IPS-20b (cell line): ENCODE data around the gene IL32.
"Not testable (repeated sequence)": the region's sequence is repeated elsewhere in the genome, so short reads cannot be mapped to it uniquely, and the experiment has no call there.

Experiments
- H3K27ac ChIP-seq: one replicate; pipeline ENCODE4 v1.5.1; 2013; ENCODE audit warnings: low read length
- H3K27me3 ChIP-seq: 2 replicates; pipeline ENCODE4 v1.6.1; 2013; ENCODE audit warnings: mild to moderate bottlenecking, low read length, inconsistent platforms; ENCODE audit not compliant: insufficient read depth
- H3K36me3 ChIP-seq: 2 replicates; pipeline ENCODE4 v1.6.1; 2013; ENCODE audit warnings: low read depth, mild to moderate bottlenecking, inconsistent platforms, low read length, moderate library complexity; ENCODE audit not compliant: insufficient read depth
- H3K4me1 ChIP-seq: 2 replicates; pipeline ENCODE4 v1.6.1; 2013; ENCODE audit warnings: mild to moderate bottlenecking, control low read depth, inconsistent platforms, low read length, moderate library complexity; ENCODE audit not compliant: insufficient read depth
- H3K4me3 ChIP-seq: 2 replicates; pipeline ENCODE4 v1.5.1; 2013; ENCODE audit warnings: mild to moderate bottlenecking, low read length, inconsistent platforms
- H3K9ac ChIP-seq: 2 replicates; pipeline ENCODE4 v1.6.1; 2013; ENCODE audit warnings: low read depth, mild to moderate bottlenecking, inconsistent platforms, low read length, moderate library complexity
- H3K9me3 ChIP-seq: 2 replicates; pipeline ENCODE4 v1.6.1; 2013; ENCODE audit warnings: mild to moderate bottlenecking, low read depth, low read length, inconsistent platforms; ENCODE audit not compliant: insufficient read depth

The IL32 gene

GRCh38 chr16:3055734-3056115, 9.7 kb upstream of the IL32 start:
- H3K9ac ChIP-seq, H3K4me3 ChIP-seq, H3K4me1 ChIP-seq, H3K36me3 ChIP-seq, H3K9me3 ChIP-seq, H3K27ac ChIP-seq: not testable (repeated sequence)
- H3K27me3 ChIP-seq = peaks cover 36% of the 10 kb centered on the region

GRCh38 chr16:3056336-3057180, 8.9 kb upstream of the IL32 start:
- H3K27me3 ChIP-seq = peaks cover 28% of the 10 kb centered on the region
- H3K4me3 ChIP-seq = no peak overlapping the region
- no peaks in the 10 kb centered on the region for H3K9me3 ChIP-seq
- H3K4me1 ChIP-seq = no peaks in the 10 kb centered on the region
- no peaks in the 10 kb centered on the region for H3K36me3 ChIP-seq
- no peak overlapping the region for H3K27ac ChIP-seq
- no peak overlapping the region for H3K9ac ChIP-seq

DNA sequence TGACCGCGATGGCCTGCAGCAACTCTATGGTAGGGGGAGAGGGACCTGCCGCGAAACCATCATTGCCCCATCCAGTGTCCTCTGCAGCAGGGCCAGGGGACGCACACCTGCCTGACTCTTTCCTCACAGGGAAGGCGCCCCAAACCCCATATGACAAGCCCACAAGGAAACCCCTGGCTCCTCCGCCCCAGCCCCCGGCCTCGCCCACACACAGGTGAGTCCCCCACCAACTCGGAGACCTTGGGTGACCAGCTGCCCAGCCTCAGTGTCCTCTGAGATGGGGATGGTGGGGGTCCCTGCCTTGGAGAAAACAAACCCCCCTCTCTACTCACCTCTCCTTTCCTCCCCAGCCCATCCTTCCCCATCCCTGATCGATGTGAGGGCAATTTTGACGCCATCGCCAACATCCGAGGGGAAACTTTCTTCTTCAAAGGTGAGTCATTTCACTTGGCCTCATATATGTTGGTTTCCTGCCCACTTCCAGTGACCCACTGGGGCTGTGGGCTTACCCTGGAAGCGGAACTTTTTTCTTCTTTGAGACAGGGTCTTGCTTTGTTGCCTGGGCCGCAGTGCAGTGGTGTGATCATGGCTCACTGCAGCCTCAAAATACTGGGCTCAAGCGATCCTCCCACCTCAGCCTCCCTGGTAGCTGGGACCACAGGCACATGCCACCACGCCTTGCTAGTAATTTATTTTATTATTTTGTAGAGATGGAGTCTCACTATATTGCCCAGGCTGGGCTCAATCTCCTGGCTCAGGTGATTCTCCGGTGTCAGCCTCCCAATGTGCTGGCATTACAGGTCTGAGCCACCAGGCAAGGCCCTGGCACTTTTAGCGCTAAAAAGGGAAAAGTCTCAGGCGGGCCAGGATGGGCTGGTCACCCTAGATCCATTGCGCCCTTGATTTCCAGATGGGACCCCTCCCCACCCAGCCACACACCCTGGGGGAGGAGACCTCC, 8.0 kb upstream of the IL32 start:
- Histone ChIP-seq H3K9ac (no peak overlapping the region), H3K4me3 (peak overlapping the region; percentile 66; the same call in 1 of the 2 replicates), H3K9me3 (no peaks in the 10 kb centered on the region), H3K36me3 (no peaks in the 10 kb centered on the region), H3K27me3 (peaks cover 27% of the 10 kb centered on the region), H3K4me1 (no peaks in the 10 kb centered on the region), H3K27ac (no peak overlapping the region)

- H3K4me1 ChIP-seq = no peaks in the 10 kb centered on the region
- H3K27me3 ChIP-seq = peaks cover 27% of the 10 kb centered on the region
- H3K9me3 ChIP-seq = no peaks in the 10 kb centered on the region
- H3K4me3 ChIP-seq = peak overlapping the region; percentile 66; the same call in 1 of the 2 replicates
- no peaks in the 10 kb centered on the region for H3K36me3 ChIP-seq
- H3K9ac ChIP-seq = peak overlapping the region; percentile 56; the same call in 1 of the 2 replicates
- no peak overlapping the region for H3K27ac ChIP-seq
Measured at GRCh38 chr16:3058139-3059030, 7.1 kb upstream of the IL32 start.

DNA sequence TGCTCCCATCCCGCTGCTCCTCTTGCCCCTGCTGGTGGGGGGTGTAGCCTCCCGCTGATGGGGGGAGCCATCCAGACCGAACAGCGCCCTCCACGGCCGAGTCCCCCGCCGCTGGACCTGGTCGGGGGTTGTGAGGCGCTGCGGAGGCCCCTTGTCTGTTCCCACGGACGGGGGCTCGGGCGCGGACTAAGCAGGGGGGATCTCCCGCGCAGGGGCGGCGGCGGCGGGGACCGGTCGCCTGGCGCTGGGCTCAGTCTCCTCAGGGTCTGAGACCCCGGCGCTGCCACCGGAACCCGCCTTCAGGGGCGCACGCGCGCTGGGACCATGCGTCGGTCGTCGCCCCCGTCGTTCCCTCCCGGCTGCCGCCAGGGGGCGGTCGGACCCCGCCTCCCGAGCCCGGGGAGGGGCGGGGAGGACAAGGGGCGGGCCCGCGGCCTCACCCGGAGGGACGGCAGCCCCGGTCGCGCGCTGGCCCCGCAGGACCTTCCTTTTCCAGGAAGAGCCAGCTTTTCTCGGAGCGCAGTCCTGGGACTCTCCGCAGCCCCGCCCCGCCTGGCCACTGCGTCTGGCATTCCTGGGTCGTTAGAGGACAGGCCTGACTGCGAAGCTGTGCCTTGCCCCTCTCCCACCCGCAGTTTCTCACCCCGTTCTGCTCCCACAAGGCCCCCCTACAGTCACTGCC, 6.3 kb upstream of the IL32 start:
- Histone ChIP-seq H3K36me3 (no peaks in the 10 kb centered on the region), H3K9ac (peak overlapping the region; percentile 56; the same call in 1 of the 2 replicates), H3K4me1 (0 out of 2 replicates have a peak, but pooled peaks cover 4% of the 10 kb centered on the region), H3K9me3 (no peaks in the 10 kb centered on the region), H3K27ac (peak overlapping the region; percentile 49), H3K27me3 (peaks cover 27% of the 10 kb centered on the region), H3K4me3 (peak overlapping the region; percentile 66; the same call in 1 of the 2 replicates)

- no peaks in the 10 kb centered on the region for H3K36me3 ChIP-seq
- H3K4me3 ChIP-seq = peak overlapping the region; percentile 61; the same call in 1 of the 2 replicates
- H3K27ac ChIP-seq = peak overlapping the region; percentile 49
- no peaks in the 10 kb centered on the region for H3K9me3 ChIP-seq
- H3K4me1 ChIP-seq = 0 out of 2 replicates have a peak, but pooled peaks cover 4% of the 10 kb centered on the region
- peaks cover 27% of the 10 kb centered on the region for H3K27me3 ChIP-seq
- peak overlapping the region; percentile 51; the same call in 1 of the 2 replicates for H3K9ac ChIP-seq
Measured at GRCh38 chr16:3059723-3060242, 5.7 kb upstream of the IL32 start.

GRCh38 chr16:3060339-3061127, 4.9 kb upstream of the IL32 start:
- Histone ChIP-seq H3K4me1 (0 out of 2 replicates have a peak, but pooled peaks cover 4% of the 10 kb centered on the region), H3K4me3 (no peak overlapping the region), H3K36me3 (no peaks in the 10 kb centered on the region), H3K9me3 (no peaks in the 10 kb centered on the region), H3K27ac (no peak overlapping the region), H3K9ac (no peak overlapping the region; the same call in 1 of the 2 replicates), H3K27me3 (peaks cover 23% of the 10 kb centered on the region)

GRCh38 chr16:3062553-3062952, 2.9 kb upstream of the IL32 start:
- Histone ChIP-seq H3K9ac (no peak overlapping the region), H3K4me3 (no peak overlapping the region), H3K9me3 (no peaks in the 10 kb centered on the region), H3K4me1 (0 out of 2 replicates have a peak, but pooled peaks cover 4% of the 10 kb centered on the region), H3K27ac (no peak overlapping the region), H3K36me3 (no peaks in the 10 kb centered on the region), H3K27me3 (peaks cover 19% of the 10 kb centered on the region)

GRCh38 chr16:3063625-3064386, 1.6 kb upstream of the IL32 start:
- Histone ChIP-seq H3K4me1 (0 out of 2 replicates have a peak, but pooled peaks cover 4% of the 10 kb centered on the region), H3K4me3 (no peak overlapping the region), H3K9ac (no peak overlapping the region), H3K27ac (no peak overlapping the region), H3K9me3 (no peaks in the 10 kb centered on the region), H3K36me3 (no peaks in the 10 kb centered on the region), H3K27me3 (peaks cover 13% of the 10 kb centered on the region)
